ENCODE measurements around the gene NUCKS1.

The NUCKS1 gene

GRCh38 chr1:205772607-205773032 is 22.6 kb upstream of the NUCKS1 start:
- peak; percentile 78 for DNase-seq (ENCODE audit: low read depth)
- peak overlapping the region; percentile 78 for H3K4me3 ChIP-seq (ENCODE audit: low read depth, low read length)
- no peak for TF ChIP-seq CTCF (IDR thresholded peaks at IDR 0.05; ENCODE audit: insufficient read depth, low read depth, low read length, missing control alignments)

GRCh38 chr1:205770618-205771017 is 20.6 kb upstream of the NUCKS1 start:
- no peak for TF ChIP-seq CTCF (IDR thresholded peaks at IDR 0.05; ENCODE audit: insufficient read depth, low read depth, low read length, missing control alignments)
- DNase-seq (ENCODE audit: low read depth): no peak

GRCh38 chr1:205769641-205770365 is 19.8 kb upstream of the NUCKS1 start:
- H3K4me3 ChIP-seq (ENCODE audit: low read depth, low read length): no peak overlapping the region
- DNase-seq (ENCODE audit: low read depth): no peak
- TF ChIP-seq CTCF (IDR thresholded peaks at IDR 0.05; ENCODE audit: insufficient read depth, low read depth, low read length, missing control alignments): no peak

More at GRCh38 chr1:205770618-205771017, 20.6 kb upstream of the NUCKS1 start:
- H3K4me3 ChIP-seq (ENCODE audit: low read depth, low read length): no peak overlapping the region

- H3K4me3 ChIP-seq (ENCODE audit: low read depth, low read length): no peak overlapping the region
- TF ChIP-seq CTCF (IDR thresholded peaks at IDR 0.05; ENCODE audit: insufficient read depth, low read depth, low read length, missing control alignments): no peak
- DNase-seq (ENCODE audit: low read depth): no peak
Measured at GRCh38 chr1:205767248-205767647, 17.3 kb upstream of the NUCKS1 start.

GRCh38 chr1:205766570-205766969 is 16.6 kb upstream of the NUCKS1 start:
- TF ChIP-seq CTCF (IDR thresholded peaks at IDR 0.05; ENCODE audit: insufficient read depth, low read depth, low read length, missing control alignments): no peak
- no peak for DNase-seq (ENCODE audit: low read depth)

GRCh38 chr1:205766038-205766437 is 16.1 kb upstream of the NUCKS1 start:
- no peak for TF ChIP-seq CTCF (IDR thresholded peaks at IDR 0.05; ENCODE audit: insufficient read depth, low read depth, low read length, missing control alignments)
- DNase-seq (ENCODE audit: low read depth): no peak

More at GRCh38 chr1:205766570-205766969, 16.6 kb upstream of the NUCKS1 start:
- no peak overlapping the region for H3K4me3 ChIP-seq (ENCODE audit: low read depth, low read length)

GRCh38 chr1:205764578-205764977 is 14.6 kb upstream of the NUCKS1 start:
- no peak for DNase-seq (ENCODE audit: low read depth)
- TF ChIP-seq CTCF (IDR thresholded peaks at IDR 0.05; ENCODE audit: insufficient read depth, low read depth, low read length, missing control alignments): no peak
- no peak overlapping the region for H3K4me3 ChIP-seq (ENCODE audit: low read depth, low read length)

More at GRCh38 chr1:205766038-205766437, 16.1 kb upstream of the NUCKS1 start:
- H3K4me3 ChIP-seq (ENCODE audit: low read depth, low read length): no peak overlapping the region
